Measurements from ENCODE around the gene GLRA1.

GLRA1 gene

GRCh38 chr5:151780348-151780747 lies 144.3 kb downstream of the GLRA1 start:
- no peak for DNase-seq (ENCODE audit: extremely low read depth in 1 of 2, low read depth in 1 of 2)

GRCh38 chr5:151779531-151780125 lies 145.0 kb downstream of the GLRA1 start:
- no peak for DNase-seq (ENCODE audit: extremely low read depth in 1 of 2, low read depth in 1 of 2)

GRCh38 chr5:151775025-151775606 lies 149.5 kb downstream of the GLRA1 start:
- no peak for DNase-seq (ENCODE audit: extremely low read depth in 1 of 2, low read depth in 1 of 2)

- DNase-seq (ENCODE audit: extremely low read depth in 1 of 2, low read depth in 1 of 2), result no peak
Measured at GRCh38 chr5:151773951-151774350, 150.7 kb downstream of the GLRA1 start.

GRCh38 chr5:151772846-151773561 lies 151.6 kb downstream of the GLRA1 start:
- DNase-seq (ENCODE audit: extremely low read depth in 1 of 2, low read depth in 1 of 2), result no peak

All from stimulated activated CD8-positive, alpha-beta memory T cell treated with anti-CD3 and anti-CD28 coated beads, Interleukin-7, amount 100 ng/mL, for 48 hours (primary cell).